GM19025 (cell line): Measurements from ENCODE around the gene ANAPC13.

Source experiments
- ATAC-seq: cut with Tn5 transposase; IDR thresholded peaks from one replicate; pipeline ENCODE4 v1.9.1; 2021; ENCODE audit warnings: mild to moderate bottlenecking, low read depth, moderate library complexity; ENCODE audit not compliant: unreplicated experiment

Gene ANAPC13

DNA sequence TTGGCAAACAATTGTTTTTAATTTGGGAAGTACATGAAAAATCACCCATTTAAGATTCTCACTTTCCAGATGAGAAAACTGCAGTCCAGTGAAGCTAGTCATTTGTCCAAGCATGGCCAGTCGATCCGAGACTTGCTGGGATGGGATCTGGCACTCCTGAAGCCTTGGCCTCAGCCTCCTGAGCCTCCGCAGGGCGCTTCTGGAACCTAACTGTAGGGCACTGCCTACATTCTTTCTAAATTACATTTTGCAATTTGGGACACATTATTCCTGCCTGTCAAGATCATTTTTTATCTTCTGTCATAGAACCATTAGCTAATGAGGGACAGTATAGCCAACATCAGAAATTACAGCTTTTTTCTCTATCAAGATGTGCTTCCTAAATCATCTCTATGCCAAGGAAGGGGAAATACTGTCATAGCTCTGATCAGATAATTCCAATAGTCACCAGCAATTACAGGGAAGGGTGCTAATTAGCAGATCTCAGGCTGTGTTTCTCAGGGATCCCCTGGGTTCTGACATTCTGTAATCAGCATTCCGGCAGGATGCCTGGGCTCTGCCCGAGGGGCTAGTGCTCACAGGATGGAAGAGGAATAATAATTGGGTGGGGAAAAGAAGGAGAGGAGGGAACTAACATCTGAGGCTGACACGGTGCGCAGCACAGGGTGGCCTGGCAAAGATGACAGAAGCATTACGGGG lies 28.3 kb downstream of the ANAPC13 start:
- ATAC-seq = no peak

DNA sequence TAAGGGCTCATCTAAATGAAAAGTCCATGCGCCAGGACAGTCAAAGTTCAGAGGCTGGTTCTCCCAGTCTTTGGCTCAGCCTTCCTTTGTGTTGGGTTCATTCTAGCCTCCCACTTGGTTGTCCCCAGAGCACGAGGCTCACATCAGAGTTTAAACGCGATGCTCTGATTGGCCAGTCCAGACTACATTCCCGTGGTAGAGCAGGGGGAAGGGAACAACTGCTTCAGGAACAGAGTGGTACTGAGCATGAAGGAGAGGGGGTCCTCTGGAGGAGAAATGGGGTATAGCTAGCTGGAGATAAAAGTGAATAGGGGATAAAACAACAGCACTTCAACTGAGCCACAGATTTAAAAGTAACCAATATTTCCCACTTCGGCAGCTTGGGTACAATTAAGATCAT lies 32.2 kb downstream of the ANAPC13 start:
- ATAC-seq = no peak

DNA sequence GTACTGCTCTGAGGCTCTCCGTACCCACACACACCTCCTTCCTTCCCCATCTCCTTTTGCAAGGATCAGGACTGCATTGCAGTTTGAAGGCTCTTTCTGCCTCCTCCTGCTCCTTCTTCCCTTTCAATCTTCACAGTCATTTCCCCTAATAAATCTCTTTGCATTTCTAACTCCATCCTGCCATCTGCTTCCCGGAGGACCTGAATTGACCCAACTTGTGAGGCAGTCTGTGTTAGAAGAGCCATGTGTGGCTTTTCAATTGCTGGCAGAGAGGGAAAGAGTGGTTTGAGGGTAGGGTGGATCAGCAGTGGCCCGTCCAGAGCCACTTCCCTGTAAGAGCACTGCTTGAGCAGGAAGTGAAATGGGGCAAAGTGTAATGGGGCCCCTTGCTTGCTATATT lies 35.8 kb downstream of the ANAPC13 start:
- no peak for ATAC-seq

DNA sequence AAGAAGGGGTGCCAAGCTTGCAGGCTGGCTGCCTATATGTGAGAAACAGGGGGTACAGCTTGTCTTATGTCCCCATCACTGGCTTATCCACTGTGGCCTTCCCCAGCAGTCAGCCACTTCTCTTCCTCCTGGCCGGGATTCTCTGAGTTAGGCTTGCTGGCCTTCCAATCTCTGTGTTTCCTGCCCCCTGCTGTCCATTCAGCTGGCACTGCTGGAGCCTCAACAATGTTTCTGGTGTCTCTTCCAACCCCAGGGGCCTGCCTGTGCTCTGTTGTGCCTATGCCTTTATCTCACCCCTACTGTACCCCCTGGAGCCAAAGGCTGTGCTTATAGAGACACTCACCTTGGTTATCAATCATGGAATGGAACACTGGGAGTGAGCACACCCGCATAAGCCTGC lies 36.5 kb downstream of the ANAPC13 start:
- no peak for ATAC-seq

DNA sequence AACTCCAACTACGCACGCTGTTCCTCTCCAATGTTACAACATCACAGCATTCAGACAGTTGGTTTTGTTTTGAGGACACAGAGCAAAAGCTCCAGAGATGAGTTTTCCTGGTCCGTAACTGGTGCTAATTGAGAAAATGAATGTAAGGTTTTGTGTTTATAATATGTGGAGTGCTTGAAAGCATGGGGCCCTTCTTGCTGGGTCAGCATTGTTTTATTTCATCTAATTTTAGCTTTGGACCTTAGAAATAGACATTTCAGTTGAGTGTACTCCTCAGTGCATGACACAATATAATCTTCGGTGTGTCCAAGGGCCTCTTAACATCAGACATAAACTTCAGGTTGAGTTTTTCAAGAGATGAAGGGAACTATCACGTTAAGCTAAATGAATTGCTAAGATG lies 37.1 kb downstream of the ANAPC13 start:
- no peak for ATAC-seq

DNA sequence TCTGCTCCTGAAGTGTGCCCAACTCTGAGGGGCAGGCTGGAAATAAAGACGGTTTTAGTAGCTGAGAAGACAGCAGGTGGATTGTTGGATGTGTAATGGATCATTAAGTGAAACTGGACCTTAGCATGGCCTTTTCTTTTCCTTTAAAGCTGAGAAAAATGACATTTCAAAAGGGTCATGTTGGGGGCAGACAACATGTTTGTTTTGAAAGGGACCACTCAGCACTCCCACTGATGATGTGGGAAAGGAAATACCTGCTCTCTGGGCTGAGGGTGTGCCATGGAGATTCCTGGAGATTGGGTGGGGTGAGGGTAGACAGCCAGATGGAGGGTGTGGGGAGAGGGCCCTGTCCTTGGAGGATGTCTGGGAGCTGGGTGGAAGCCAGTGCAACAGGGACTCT lies 38.4 kb downstream of the ANAPC13 start:
- no peak for ATAC-seq

DNA sequence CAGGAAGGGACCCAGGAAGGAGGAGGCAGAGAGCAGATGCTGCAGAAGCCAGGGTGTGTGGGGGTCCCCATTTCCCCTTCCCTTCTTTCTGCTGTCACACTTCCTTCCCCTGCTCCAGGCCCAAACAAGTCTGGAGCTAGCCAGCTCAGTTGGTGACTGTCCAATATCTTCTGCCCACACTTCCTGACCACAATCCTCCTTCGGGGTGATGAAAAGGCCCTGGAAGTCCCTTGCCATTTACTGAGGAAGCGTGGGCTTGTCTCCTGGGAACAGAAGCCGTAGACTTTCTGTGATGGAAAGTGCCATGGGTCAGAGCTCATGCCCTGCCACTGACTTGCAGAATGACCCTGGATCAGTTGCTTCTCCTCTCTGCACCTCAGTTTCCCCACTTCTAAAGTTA lies 39.0 kb downstream of the ANAPC13 start:
- no peak for ATAC-seq

DNA sequence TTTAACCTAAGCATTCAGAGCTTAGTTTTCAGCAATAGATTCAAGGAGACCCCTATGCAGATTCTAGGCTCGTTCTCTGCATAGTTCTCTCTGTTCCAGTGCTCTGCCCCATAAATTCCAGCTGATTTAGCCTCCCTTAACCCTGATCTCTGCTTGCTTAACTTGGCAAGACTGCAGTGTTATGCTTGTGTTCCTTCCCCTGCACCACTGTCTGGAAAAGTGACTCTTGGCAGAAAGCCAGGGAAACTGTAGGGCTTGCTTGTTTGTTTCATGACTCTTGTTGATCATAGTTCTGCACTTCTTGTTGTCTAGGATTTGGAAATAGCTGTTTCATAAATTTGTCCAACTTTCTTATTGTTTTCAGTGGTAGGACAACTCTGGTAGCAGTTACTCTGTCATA lies 40.1 kb downstream of the ANAPC13 start:
- no peak for ATAC-seq

DNA sequence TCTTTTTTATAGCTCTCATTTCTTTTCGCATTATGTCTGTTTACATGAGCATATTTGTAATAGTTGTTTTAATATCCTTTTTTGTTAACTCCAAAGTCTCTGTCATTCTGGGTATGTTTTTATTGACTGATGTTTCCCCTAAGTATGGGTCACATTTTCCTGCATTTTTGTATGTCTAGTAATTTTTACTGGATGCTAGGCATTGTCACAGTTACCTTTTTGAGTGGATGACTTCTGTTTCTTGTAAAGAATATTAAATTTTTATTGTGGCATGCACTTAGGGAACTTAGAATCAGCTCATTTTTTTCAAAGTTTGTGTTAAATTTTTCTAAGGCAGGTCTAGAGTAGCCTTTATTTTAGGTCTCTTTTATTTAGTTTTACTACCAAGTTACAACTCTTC lies 40.7 kb downstream of the ANAPC13 start:
- ATAC-seq = no peak

DNA sequence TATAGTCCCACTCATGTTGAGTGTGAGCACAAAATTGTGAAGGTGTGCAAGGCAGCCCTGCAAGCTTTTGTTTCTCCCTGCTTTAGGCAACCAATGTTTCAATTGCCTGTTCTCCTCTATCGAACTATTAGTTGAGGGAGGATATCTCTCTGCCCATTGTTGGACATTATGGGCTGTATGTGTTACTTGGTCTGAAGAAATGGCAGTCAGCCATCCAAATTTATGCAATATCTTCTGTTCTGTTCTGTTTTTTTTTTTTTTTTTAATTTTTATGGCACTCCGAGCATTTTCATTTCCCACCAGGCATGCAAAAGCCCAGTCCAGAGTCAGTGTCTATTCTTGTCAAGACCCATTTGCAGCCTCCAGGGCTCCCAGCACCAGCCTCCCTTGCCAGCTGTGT lies 44.0 kb downstream of the ANAPC13 start:
- ATAC-seq = no peak

DNA sequence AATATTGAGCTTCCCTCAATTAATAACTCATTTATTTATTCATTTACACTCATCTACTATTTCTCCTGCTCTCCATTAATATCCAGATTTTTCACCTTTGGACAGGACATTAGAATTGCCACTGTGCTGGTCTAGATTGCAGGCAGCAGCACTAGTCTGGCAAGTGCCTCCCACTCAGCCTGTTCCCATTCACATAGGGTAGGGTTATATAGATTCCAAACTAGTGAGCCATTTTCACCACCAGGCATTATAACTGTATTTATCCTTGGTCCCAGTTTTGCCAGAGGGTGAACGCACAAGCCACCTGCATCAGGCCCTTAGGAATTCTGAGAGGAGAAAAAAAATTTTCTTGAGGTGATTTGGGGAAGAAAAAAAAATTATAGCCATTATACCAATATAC lies 44.5 kb downstream of the ANAPC13 start:
- no peak for ATAC-seq

DNA sequence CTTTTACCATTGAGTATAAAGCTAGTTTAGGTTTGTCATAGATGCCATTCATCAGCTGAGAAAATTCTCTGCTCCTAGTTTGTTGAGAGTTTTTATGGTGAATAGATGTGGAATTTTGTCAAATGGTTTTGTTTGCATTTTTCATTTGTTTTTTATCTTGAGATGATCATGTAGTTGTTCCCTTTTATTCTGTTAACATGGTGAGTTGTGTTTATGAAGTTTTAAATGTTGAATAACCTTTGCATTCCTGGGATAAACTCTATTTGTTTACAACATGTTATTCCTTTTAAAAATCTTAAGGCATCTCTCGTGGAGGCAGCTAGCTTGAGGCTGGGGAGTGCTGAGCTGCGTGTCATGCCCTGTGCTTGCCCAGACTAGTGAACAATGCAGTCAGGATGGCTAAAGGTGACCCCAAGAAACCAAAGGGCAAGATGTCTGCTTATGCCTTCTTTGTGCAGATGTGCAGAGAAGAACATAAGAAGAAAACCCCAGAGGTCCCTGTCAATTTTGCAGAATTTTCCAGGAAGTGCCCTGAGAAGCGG lies 48.5 kb downstream of the ANAPC13 start:
- ATAC-seq = no peak

DNA sequence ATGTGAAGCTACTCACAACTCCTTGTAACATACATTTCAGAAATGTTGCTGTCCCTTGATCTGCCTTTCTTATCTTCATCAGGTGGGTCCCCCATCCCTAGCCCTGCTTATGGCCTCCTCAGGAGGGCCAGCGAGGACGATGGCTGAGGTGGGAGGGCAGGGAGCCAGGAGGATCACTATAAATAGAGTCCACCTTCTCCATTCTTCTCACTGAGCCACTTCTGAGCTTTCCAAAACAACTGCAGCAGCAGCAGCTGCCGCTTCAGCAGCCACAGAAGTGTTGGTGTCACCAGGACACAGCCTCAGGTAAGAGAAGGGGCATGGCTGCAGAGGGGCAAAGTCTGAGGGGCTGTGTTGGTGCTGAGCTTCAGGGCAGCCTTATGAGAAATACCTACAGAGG lies 53.5 kb downstream of the ANAPC13 start:
- ATAC-seq = no peak

DNA sequence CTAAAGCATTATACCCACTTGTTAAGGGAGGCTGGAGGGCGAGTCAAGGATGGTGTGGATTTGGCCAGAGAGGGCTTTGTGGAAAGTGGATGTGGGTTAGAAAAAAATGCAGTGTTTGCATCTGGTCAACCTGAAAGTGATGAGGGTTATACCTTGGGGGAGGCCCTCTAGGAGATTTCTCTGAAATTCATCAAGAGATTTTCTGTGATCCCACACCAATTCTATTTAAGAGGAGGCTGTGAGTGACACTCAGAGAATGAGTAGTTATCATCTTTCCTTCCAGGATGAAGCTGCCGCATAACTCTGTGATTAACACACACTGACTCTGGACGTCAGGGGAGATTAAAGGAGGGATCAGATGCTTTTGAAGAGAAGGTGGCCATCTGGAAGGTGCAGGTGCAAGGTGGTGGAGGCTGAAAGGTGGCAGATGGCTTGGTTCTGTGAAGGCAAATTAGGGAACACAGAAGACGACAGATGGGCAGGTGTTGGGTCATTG lies 54.8 kb downstream of the ANAPC13 start:
- no peak for ATAC-seq

DNA sequence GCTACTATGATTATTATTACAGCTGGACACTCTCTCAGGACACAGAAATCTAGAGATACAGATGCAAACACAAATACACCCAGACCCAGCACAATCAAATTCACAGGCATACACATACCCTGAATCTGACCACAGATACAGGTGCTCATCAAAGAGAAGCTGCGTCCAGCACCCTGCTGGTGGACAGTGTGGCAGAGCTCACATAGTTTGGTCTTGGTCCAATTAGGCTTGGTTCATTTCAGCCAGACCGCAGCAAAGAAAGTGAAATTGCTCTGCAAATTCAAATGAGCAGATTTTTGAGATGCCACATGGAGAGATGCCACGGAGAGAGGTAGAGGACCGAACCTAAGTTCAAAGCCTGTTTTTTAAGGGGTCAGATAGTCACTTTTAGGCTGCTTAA lies 55.6 kb downstream of the ANAPC13 start:
- no peak for ATAC-seq

DNA sequence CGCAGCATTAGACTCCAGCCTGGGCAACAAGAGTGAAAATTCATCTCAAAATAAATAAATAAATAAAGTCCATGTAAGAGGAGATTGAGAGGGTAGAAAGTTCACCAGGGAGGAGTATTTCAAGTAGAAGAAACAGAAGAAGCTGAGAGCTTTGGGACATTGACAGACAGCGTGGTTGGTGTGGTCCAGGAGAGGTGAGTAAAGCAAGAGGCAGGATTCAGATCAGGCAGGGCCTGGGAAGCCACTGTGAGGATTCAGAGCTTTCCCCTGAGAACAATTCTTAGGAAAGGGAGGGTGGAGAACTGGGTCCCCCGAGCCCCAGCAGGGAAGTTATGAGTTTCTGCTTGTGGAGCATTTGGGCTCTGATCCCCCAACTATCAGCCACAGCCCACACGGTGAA lies 57.4 kb downstream of the ANAPC13 start:
- no peak for ATAC-seq
